Testis (tissue), 3 donors: ENCODE measurements around the gene ATP10A. TPM values are rescaled to one million over a fixed set of nuclear protein-coding genes. Genes with fewer than 3 reads are reported as not detected.
A peak's percentile ranks its signal among the peaks of the same experiment; 100 is the strongest.

Source experiments
- DNase-seq: peaks from one replicate; pipeline ENCODE4 v3.0.0-alpha.2; 2019
- H3K27ac ChIP-seq, 2 donors: fragments of 200-600 bp; sonication (generic); one replicate each; pipeline ENCODE4 v1.5.1; 2019
- H3K27me3 ChIP-seq: fragments of 200-600 bp; sonication (generic); one replicate; pipeline ENCODE4 v1.5.1; 2019
- H3K36me3 ChIP-seq: fragments of 200-600 bp; sonication (generic); one replicate; pipeline ENCODE4 v1.5.1; 2017; ENCODE audit warnings: low read depth; ENCODE audit errors: missing control alignments
- H3K4me1 ChIP-seq: fragments of 200-600 bp; sonication (generic); one replicate; pipeline ENCODE4 v1.5.1; 2019
- H3K4me3 ChIP-seq, 2 donors: fragments of 200-600 bp; sonication (generic); one replicate each; pipeline ENCODE4 v1.5.1; 2017 to 2019
- H3K9me3 ChIP-seq: fragments of 200-600 bp; sonication (generic); one replicate; pipeline ENCODE4 v1.5.1; 2017
- CTCF ChIP-seq, 3 experiments: fragments of 450-650 bp in 2 of 3; fragments of 200-600 bp in 1 of 3; sonication (generic) in 1 of 3; IDR thresholded peaks; one replicate each; pipeline ENCODE4 v1.5.1; 2016 to 2019; ENCODE audit warnings: antibody characterized with exemption in 3 of 3, mild to moderate bottlenecking in 2 of 3, moderate library complexity in 1 of 3
- POLR2A ChIP-seq: fragments of 450-650 bp; IDR thresholded peaks from one replicate; pipeline ENCODE4 v1.6.1; 2017; ENCODE audit warnings: antibody characterized with exemption, mild to moderate bottlenecking, moderate library complexity
- WGBS, 2 donors: methylation state at CpG; one replicate each; pipeline ENCODE4 v1.1.5; 2018; 5-methylcytosine and 5-hydroxymethylcytosine counted together
- intact Hi-C: fragments of 100-400 bp; cut with DNase I; formaldehyde crosslinking; loops from one replicate; pipeline ENCODE4 v1.15.1; 2023; ENCODE audit warnings: low total_unique reads
- polyA plus RNA-seq: library from polyadenylated mRNA; stranded (reverse); fragments of 350-450 nt; fragmentation: Illumina TruSeq; extraction: RNeasy Lipid Tissue Mini Kit (QIAGEN cat#74804); gene quantifications from one replicate; pipeline ENCODE4 v1.2.3, GENCODE V29; 2014; ENCODE audit warnings: low read depth, low replicate concordance; ENCODE audit not compliant: insufficient read depth
- total RNA-seq, 2 donors: library from RNA; depleted of rRNA; stranded (reverse); fragments of >200 nt; gene quantifications; one replicate each; pipeline ENCODE4 v1.2.3, GENCODE V29; 2016

ATP10A gene
- total and polyA plus RNA-seq, 3 donors from 2014 or later = 13.6 to 26.5 (median 22.8) TPM

GRCh38 chr15:25677719-25678499 is 185.2 kb downstream of the ATP10A start:
- 59 to 63% methylated on average over 9 of the region's 9 CpGs for WGBS, 2 donors
- no peaks in the 10 kb centered on the region for H3K9me3 ChIP-seq
- no peak overlapping the region for H3K4me3 ChIP-seq
- H3K4me1 ChIP-seq = peaks cover 18% of the 10 kb centered on the region
- no peaks in the 10 kb centered on the region for H3K27me3 ChIP-seq
- no peaks in the 10 kb centered on the region for H3K36me3 ChIP-seq
- DNase-seq = no peak
- intact Hi-C loops = no loop called here
- TF ChIP-seq CTCF (IDR thresholded peaks at IDR 0.05) = no peak
- no peak for TF ChIP-seq POLR2A
- H3K27ac ChIP-seq = no peak overlapping the region

- Histone ChIP-seq H3K9me3 (no peaks in the 10 kb centered on the region), H3K4me1 (peaks cover 12% of the 10 kb centered on the region), H3K4me3 (no peak overlapping the region), H3K36me3 (no peaks in the 10 kb centered on the region), H3K27ac (peak overlapping the region in 1 of 2 donors; percentile 74), H3K27me3 (no peaks in the 10 kb centered on the region)
- TF ChIP-seq CTCF (IDR thresholded peaks at IDR 0.05) (no peak), POLR2A (no peak)
- 90 to 91% methylated on average over 8 of the region's 8 CpGs for WGBS, 2 donors
- no peak for DNase-seq
- intact Hi-C loops = no loop called here
Measured at GRCh38 chr15:25676070-25676469, 187.1 kb downstream of the ATP10A start.

- Histone ChIP-seq H3K9me3 (no peaks in the 10 kb centered on the region), H3K27me3 (no peaks in the 10 kb centered on the region), H3K4me1 (peaks cover 19% of the 10 kb centered on the region), H3K27ac (peak overlapping the region in 1 of 2 donors; percentile 74), H3K4me3 (no peak overlapping the region), H3K36me3 (no peaks in the 10 kb centered on the region)
- intact Hi-C loops = no loop called here
- DNase-seq = no peak
- WGBS, 2 donors = 76 to 83% methylated on average over 8 of the region's 8 CpGs
- TF ChIP-seq POLR2A (no peak), CTCF (IDR thresholded peaks at IDR 0.05) (no peak)
Measured at GRCh38 chr15:25675396-25675795, 187.7 kb downstream of the ATP10A start.

- Histone ChIP-seq H3K27me3 (no peaks in the 10 kb centered on the region), H3K36me3 (no peaks in the 10 kb centered on the region), H3K27ac (peak overlapping the region; percentile 8 to 74), H3K9me3 (no peaks in the 10 kb centered on the region), H3K4me1 (peaks cover 24% of the 10 kb centered on the region), H3K4me3 (no peak overlapping the region)
- intact Hi-C loops = no loop called here
- WGBS, 2 donors = 52 to 53% methylated on average over 12 of the region's 12 CpGs
- peak; percentile 70 for DNase-seq
- no peak for TF ChIP-seq POLR2A
- no peak for TF ChIP-seq CTCF (IDR thresholded peaks at IDR 0.05)
Measured at GRCh38 chr15:25674913-25675312, 188.2 kb downstream of the ATP10A start.

- H3K27ac ChIP-seq = peak overlapping the region; percentile 8 to 74
- peaks cover 31% of the 10 kb centered on the region for H3K4me1 ChIP-seq
- TF ChIP-seq CTCF (IDR thresholded peaks at IDR 0.05) (no peak), POLR2A (no peak)
- H3K4me3 ChIP-seq = no peak overlapping the region
- DNase-seq = no peak
- intact Hi-C loops = no loop called here
- H3K9me3 ChIP-seq = no peaks in the 10 kb centered on the region
- 90 to 97% methylated on average over 7 to 8 of the region's 8 CpGs for WGBS, 2 donors
- H3K36me3 ChIP-seq = no peaks in the 10 kb centered on the region
- no peaks in the 10 kb centered on the region for H3K27me3 ChIP-seq
Measured at GRCh38 chr15:25673972-25674371, 189.2 kb downstream of the ATP10A start.
